ENCODE data around the gene AVP.

AVP gene

DNA sequence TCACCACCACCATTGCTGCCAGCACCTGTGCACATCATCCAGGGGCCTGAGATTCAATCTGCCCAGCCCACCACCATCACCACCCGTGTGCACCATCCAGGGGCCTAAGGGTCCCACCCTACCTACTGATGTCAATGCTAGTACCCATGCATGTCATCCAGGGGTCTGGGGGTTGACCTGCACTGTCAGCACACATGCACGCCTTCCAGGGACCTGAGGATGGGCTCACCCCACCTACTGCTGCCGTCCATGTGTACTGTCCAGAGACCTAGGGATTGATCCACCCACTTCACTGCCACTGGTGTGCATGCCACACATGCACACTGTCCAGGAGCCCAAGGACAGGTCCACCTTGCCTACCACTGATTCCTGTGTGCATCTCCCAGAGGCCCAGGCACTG lies 25.0 kb downstream of the AVP start:
- no peaks in the 10 kb centered on the region for H3K27me3 ChIP-seq
- TF ChIP-seq, protein P1, sequence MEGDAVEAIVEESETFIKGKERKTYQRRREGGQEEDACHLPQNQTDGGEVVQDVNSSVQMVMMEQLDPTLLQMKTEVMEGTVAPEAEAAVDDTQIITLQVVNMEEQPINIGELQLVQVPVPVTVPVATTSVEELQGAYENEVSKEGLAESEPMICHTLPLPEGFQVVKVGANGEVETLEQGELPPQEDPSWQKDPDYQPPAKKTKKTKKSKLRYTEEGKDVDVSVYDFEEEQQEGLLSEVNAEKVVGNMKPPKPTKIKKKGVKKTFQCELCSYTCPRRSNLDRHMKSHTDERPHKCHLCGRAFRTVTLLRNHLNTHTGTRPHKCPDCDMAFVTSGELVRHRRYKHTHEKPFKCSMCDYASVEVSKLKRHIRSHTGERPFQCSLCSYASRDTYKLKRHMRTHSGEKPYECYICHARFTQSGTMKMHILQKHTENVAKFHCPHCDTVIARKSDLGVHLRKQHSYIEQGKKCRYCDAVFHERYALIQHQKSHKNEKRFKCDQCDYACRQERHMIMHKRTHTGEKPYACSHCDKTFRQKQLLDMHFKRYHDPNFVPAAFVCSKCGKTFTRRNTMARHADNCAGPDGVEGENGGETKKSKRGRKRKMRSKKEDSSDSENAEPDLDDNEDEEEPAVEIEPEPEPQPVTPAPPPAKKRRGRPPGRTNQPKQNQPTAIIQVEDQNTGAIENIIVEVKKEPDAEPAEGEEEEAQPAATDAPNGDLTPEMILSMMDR (IDR thresholded peaks at IDR 0.05): no peak
- H3K36me3 ChIP-seq: no peaks in the 10 kb centered on the region
- intact Hi-C loops (cut with DNase I; ENCODE audit: low total_unique reads): loop anchor here (5.0 kb wide), 1 partner anchor 53 kb away; no protein-coding TSS in a partner anchor
- H3K27ac ChIP-seq: no peak overlapping the region
- no peaks in the 10 kb centered on the region for H3K4me1 ChIP-seq
- DNase-seq: no peak
- no peak overlapping the region for H3K4me3 ChIP-seq
- no peaks in the 10 kb centered on the region for H3K9me3 ChIP-seq

- H3K36me3 ChIP-seq: peaks cover 15 to 35% (median 26%) of the 10 kb centered on the region in 3 donors
- DNase-seq: no peak
- peaks cover 0 to 16% (median 13%) of the 10 kb centered on the region in 4 donors for H3K4me1 ChIP-seq
- intact Hi-C loops (cut with DNase I; ENCODE audit: low total_unique reads): no loop called here
- no peak overlapping the region for H3K4me3 ChIP-seq
- TF ChIP-seq, protein P1 (IDR thresholded peaks at IDR 0.05): no peak
- H3K27ac ChIP-seq: no peak overlapping the region
- H3K9me3 ChIP-seq: no peaks in the 10 kb centered on the region
- H3K27me3 ChIP-seq: no peaks in the 10 kb centered on the region
These were observed 33.0 kb downstream of the AVP start for GRCh38 chr20:3051385-3052019.

GRCh38 chr20:3047486-3048419 lies 36.8 kb downstream of the AVP start:
- TF ChIP-seq, protein P1 (IDR thresholded peaks at IDR 0.05): no peak
- no peak overlapping the region for H3K4me3 ChIP-seq

DNA sequence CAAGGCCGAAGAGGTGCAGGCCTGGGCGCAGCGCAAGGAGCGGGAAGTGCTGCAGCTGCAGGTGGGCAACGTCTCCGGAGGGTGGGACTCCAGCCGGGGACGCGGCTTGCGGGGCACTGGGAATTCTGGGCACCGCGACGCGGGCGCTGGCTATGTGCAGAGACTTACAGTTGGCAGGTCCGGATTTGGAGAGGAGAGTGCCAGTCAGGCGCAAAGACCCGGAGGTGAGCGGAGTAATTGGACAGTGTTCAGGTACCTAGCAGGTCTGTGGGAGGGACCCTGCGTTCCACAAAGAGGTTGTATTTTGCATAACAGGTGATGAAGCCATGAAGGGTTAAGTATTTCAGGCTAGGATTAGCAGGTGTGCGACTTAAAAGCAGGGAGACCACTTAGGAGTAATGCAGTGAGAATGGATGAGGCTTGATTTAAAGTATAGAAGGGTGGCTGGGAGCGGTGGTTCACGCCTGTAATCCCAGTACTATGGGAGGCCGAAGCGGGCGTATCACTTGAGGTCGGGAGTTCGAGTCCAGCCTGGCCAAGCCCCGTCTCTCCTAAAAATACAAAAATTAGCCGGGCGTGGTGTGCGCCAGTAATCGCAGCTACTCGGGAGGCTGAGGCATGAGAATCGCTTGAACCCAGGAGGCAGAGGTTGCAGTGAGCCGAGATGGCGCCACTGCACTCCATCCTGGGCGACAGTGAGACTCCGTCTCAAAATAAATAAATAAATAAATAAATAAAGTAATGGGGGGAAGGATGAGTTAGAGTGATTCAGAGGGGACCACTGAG lies 37.7 kb downstream of the AVP start:
- H3K27me3 ChIP-seq: no peaks in the 10 kb centered on the region
- intact Hi-C loops (cut with DNase I; ENCODE audit: low total_unique reads): no loop called here
- peaks cover 15 to 35% (median 26%) of the 10 kb centered on the region in 3 donors for H3K36me3 ChIP-seq
- DNase-seq: no peak
- H3K9me3 ChIP-seq: no peaks in the 10 kb centered on the region
- peaks cover 0 to 42% (median 27%) of the 10 kb centered on the region in 4 donors for H3K4me1 ChIP-seq
- TF ChIP-seq, protein P1 (IDR thresholded peaks at IDR 0.05): no peak
- H3K27ac ChIP-seq: peak overlapping the region; percentile 88 to 93
- peak overlapping the region; percentile 74 to 77 for H3K4me3 ChIP-seq

More at GRCh38 chr20:3047486-3048419, 36.8 kb downstream of the AVP start:
- no peak overlapping the region for H3K27ac ChIP-seq
- no peak for DNase-seq
- H3K9me3 ChIP-seq: no peaks in the 10 kb centered on the region
- H3K36me3 ChIP-seq: peaks cover 15 to 35% (median 26%) of the 10 kb centered on the region in 3 donors
- intact Hi-C loops (cut with DNase I; ENCODE audit: low total_unique reads): no loop called here
- no peaks in the 10 kb centered on the region for H3K27me3 ChIP-seq
- H3K4me1 ChIP-seq: peaks cover 0 to 34% (median 20%) of the 10 kb centered on the region in 4 donors

All from tibial artery (tissue), 4 donors.